ENCODE results near the gene CACNA1C.

DNA sequence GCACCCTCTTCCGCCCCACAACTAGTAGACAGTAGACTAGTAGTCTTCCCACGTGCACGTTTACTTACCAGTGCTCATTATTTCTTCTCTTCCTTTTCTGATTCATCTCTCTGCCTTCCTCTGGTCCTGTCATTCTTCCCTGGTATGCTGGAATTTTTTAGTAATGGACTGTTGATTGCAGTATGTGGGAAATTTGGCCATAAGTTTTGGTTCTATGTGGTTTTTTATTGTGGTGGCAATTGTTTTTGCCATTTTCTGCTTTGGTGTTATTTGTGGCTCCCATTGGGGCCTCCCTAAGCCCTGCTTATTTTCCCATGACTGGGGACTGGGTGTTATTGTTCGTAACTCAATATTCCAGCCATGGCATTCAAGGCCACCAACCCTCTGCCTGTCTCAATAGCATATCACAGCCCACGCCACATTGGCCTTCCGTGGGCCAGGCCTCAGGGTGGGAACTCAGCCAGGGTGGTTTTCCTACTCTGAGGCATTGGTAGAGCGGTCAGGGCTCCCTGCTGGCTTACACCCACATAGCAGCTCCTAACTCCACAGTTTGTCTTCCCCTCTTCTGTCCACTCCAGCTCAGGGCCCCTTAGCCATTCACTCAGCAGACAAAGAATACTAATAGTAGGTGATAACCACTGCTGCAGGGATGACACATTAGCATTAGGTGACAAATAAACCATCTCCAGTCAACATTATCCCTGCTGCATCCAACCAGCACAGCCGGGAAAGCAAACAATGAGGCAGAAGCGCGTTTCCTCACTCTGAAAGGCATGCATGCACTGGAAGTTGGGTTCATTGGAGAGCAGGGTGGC lies 321.5 kb downstream of the CACNA1C start:
- TF ChIP-seq POLR2A (IDR thresholded peaks at IDR 0.05; ENCODE audit: low read depth, low read length) (no peak), PAX5 (IDR thresholded peaks at IDR 0.05; ENCODE audit: insufficient read depth, low read length, severe bottlenecking) (no peak), POLR2AphosphoS5 (IDR thresholded peaks at IDR 0.05; ENCODE audit: low read depth, low read length) (no peak)

Measured in GM12891 (cell line).